CD4-positive, alpha-beta T cell treated with Interleukin-15 for 4 hours (primary cell): Measurements from ENCODE around the gene PRSS56.

Experiments used
- DNase-seq: peaks from one replicate; pipeline ENCODE4 v3.0.0-alpha.2; 2020; ENCODE audit warnings: low spot score

The PRSS56 gene

GRCh38 chr2:232486558-232487384 lies 33.4 kb upstream of the PRSS56 start:
- no peak for DNase-seq

GRCh38 chr2:232487385-232488096 lies 32.6 kb upstream of the PRSS56 start, which contains the start of gene ECEL1:
Gene ECEL1 (minus strand): TSS chr2:232487834. CDS start chr2:232486653, 1,181 bp downstream.
- DNase-seq = no peak

- DNase-seq = no peak
Measured at GRCh38 chr2:232488097-232488711, 32.0 kb upstream of the PRSS56 start.

GRCh38 chr2:232488721-232489300 lies 31.4 kb upstream of the PRSS56 start:
- DNase-seq = no peak

GRCh38 chr2:232489516-232490220 lies 30.5 kb upstream of the PRSS56 start:
- DNase-seq = no peak

GRCh38 chr2:232490221-232491138 lies 29.7 kb upstream of the PRSS56 start:
- no peak for DNase-seq

- DNase-seq = no peak
Measured at GRCh38 chr2:232491139-232491780, 28.9 kb upstream of the PRSS56 start.

- DNase-seq = no peak
Measured at GRCh38 chr2:232492236-232492848, 27.8 kb upstream of the PRSS56 start.

- DNase-seq = no peak
Measured at GRCh38 chr2:232492963-232493700, 27.1 kb upstream of the PRSS56 start.

- DNase-seq = no peak
Measured at GRCh38 chr2:232493701-232494474, 26.3 kb upstream of the PRSS56 start.

GRCh38 chr2:232494542-232494941 lies 25.6 kb upstream of the PRSS56 start:
- no peak for DNase-seq

GRCh38 chr2:232495292-232495691 lies 24.9 kb upstream of the PRSS56 start:
- DNase-seq = no peak

GRCh38 chr2:232496501-232497270 lies 23.5 kb upstream of the PRSS56 start:
- DNase-seq = no peak

- DNase-seq = no peak
Measured at GRCh38 chr2:232497348-232497747, 22.8 kb upstream of the PRSS56 start.

- DNase-seq = no peak
Measured at GRCh38 chr2:232498452-232498851, 21.7 kb upstream of the PRSS56 start.

- no peak for DNase-seq
Measured at GRCh38 chr2:232501331-232501771, 18.8 kb upstream of the PRSS56 start.

GRCh38 chr2:232501794-232502390 lies 18.3 kb upstream of the PRSS56 start:
- DNase-seq = no peak
